ENCODE data around the gene LCNL1.
A peak's percentile ranks its signal among the peaks of the same experiment; 100 is the strongest.

Gene LCNL1

DNA sequence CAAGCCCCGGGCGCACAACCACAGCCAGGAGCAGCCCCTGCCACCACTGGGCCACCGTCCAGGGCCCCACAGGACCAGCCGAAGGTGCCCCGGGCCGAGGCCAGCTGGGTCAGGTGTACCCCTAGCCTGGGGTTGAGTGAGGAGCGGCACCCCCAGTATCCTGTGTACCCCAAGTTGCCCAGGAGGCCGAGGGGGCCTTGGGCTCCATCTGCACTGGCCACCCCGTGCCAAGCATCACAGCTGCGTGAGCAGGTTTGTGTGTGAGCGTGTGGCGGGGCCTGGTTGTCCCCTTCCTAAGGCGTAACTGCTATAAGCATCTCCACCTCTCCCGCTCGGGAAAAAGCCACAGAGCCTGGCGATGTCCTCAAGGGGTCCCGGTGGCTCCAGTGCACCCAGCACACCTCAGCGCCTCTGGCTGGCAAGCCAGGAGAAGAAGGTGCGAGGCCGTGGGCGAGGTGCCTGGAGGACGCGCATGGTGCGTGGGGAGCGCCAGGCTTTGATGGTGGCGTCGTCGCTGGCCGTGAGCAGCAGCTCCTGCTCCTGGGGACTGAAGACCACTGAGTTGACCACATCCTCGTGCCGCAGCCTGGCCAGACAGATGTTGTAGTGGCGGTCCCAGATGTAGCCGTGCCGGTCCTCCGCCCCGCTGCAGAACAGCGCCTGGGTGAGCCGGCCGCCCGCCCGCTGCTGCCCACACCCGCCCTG lies 42.1 kb upstream of the LCNL1 start:
- H3K9me3 ChIP-seq (replicated peaks in 1 of 11), result peaks cover 0 to 7% (median 0%) of the 10 kb centered on the region in 11 experiments; a peak in 4 of 22 replicates
- H3K4me3 ChIP-seq, result no peak overlapping the region
- peak overlapping the region in 1 of 11 experiments; percentile 9; a peak in 1 of 22 replicates for H3K4me2 ChIP-seq
- no peak overlapping the region for H3K27ac ChIP-seq
- H4K20me1 ChIP-seq, result peaks cover 47 to 78% (median 55%) of the 10 kb centered on the region in 11 experiments; a peak in 21 of 22 replicates
- H3K9ac ChIP-seq, result peak overlapping the region in 1 of 11 experiments; percentile 4; a peak in 1 of 22 replicates
- H3K4me1 ChIP-seq, result peaks cover 17 to 82% (median 42%) of the 10 kb centered on the region in 10 experiments
- H3K27me3 ChIP-seq, result no peaks in the 10 kb centered on the region
- no peak for TF ChIP-seq Cebpa-rat (IDR thresholded peaks at IDR 0.05)
- peaks cover 44 to 67% (median 63%) of the 10 kb centered on the region in 11 experiments for H3K36me3 ChIP-seq

- no peaks in the 10 kb centered on the region for H3K27me3 ChIP-seq
- no peak overlapping the region for H3K27ac ChIP-seq
- peak overlapping the region in 1 of 11 experiments; percentile 12; a peak in 2 of 22 replicates for H3K4me2 ChIP-seq
- peaks cover 0 to 7% (median 0%) of the 10 kb centered on the region in 11 experiments; a peak in 4 of 22 replicates for H3K9me3 ChIP-seq (replicated peaks in 1 of 11)
- peaks cover 47 to 78% (median 55%) of the 10 kb centered on the region in 11 experiments; a peak in 21 of 22 replicates for H4K20me1 ChIP-seq
- H3K4me3 ChIP-seq, result no peak overlapping the region
- peaks cover 44 to 67% (median 63%) of the 10 kb centered on the region in 11 experiments for H3K36me3 ChIP-seq
- H3K9ac ChIP-seq, result peak overlapping the region in 3 of 11 experiments; percentile 92 to 95 (median 95); a peak in 3 of 22 replicates
- TF ChIP-seq Cebpa-rat (IDR thresholded peaks at IDR 0.05), result no peak
- peaks cover 20 to 79% (median 40%) of the 10 kb centered on the region in 10 experiments for H3K4me1 ChIP-seq
Observed at GRCh38 chr9:136941231-136942111, 41.3 kb upstream of the LCNL1 start.

GRCh38 chr9:136942112-136942880 lies 40.5 kb upstream of the LCNL1 start:
- H3K9ac ChIP-seq, result peak overlapping the region; percentile 92 to 98 (median 95); a peak in 18 of 22 replicates
- peaks cover 0 to 5% (median 0%) of the 10 kb centered on the region in 11 experiments; a peak in 4 of 22 replicates for H3K9me3 ChIP-seq (replicated peaks in 1 of 11)
- H3K4me3 ChIP-seq, result peak overlapping the region in 8 of 10 experiments; percentile 92 to 100 (median 98); a peak in 12 of 20 replicates
- peaks cover 20 to 75% (median 42%) of the 10 kb centered on the region in 10 experiments for H3K4me1 ChIP-seq
- peaks cover 47 to 71% (median 55%) of the 10 kb centered on the region in 11 experiments; a peak in 21 of 22 replicates for H4K20me1 ChIP-seq
- peaks cover 44 to 64% (median 56%) of the 10 kb centered on the region in 11 experiments for H3K36me3 ChIP-seq
- peak overlapping the region in 10 of 11 experiments; percentile 95 to 98 (median 97); a peak in 20 of 22 replicates for H3K4me2 ChIP-seq
- no peaks in the 10 kb centered on the region for H3K27me3 ChIP-seq
- TF ChIP-seq Cebpa-rat (IDR thresholded peaks at IDR 0.05), result no peak
- no peak overlapping the region; a peak in 1 of 22 replicates for H3K27ac ChIP-seq

DNA sequence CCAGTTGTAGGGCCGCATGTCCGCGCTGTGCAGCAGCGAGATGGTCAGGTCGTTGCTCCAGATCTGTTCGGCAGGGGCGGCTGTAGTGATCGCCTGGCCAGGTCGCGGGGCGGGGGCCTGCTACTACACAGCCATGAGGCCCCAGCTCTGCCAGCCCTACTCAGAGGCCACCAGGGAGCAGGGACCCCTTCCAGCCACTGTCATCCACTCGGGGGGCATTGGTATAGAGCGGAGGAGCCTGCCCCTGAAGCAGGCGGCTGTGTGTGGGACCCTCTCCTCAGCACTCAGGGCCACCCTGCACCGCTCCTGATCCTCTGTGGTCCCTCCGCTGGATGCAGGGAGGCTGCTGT lies 39.9 kb upstream of the LCNL1 start:
- Histone ChIP-seq H3K27ac (no peak overlapping the region; a peak in 1 of 22 replicates), H4K20me1 (peaks cover 47 to 65% (median 54%) of the 10 kb centered on the region in 11 experiments; a peak in 21 of 22 replicates), H3K36me3 (peaks cover 44 to 58% (median 51%) of the 10 kb centered on the region in 11 experiments), H3K9me3 (replicated peaks in 1 of 11) (no peaks in the 10 kb centered on the region), H3K4me3 (peak overlapping the region; percentile 83 to 100 (median 98); a peak in 19 of 20 replicates), H3K27me3 (no peaks in the 10 kb centered on the region), H3K9ac (peak overlapping the region; percentile 92 to 98 (median 95); a peak in 20 of 22 replicates), H3K4me1 (peaks cover 20 to 75% (median 47%) of the 10 kb centered on the region in 10 experiments), H3K4me2 (peak overlapping the region; percentile 95 to 98 (median 97))
- no peak for TF ChIP-seq Cebpa-rat (IDR thresholded peaks at IDR 0.05)

DNA sequence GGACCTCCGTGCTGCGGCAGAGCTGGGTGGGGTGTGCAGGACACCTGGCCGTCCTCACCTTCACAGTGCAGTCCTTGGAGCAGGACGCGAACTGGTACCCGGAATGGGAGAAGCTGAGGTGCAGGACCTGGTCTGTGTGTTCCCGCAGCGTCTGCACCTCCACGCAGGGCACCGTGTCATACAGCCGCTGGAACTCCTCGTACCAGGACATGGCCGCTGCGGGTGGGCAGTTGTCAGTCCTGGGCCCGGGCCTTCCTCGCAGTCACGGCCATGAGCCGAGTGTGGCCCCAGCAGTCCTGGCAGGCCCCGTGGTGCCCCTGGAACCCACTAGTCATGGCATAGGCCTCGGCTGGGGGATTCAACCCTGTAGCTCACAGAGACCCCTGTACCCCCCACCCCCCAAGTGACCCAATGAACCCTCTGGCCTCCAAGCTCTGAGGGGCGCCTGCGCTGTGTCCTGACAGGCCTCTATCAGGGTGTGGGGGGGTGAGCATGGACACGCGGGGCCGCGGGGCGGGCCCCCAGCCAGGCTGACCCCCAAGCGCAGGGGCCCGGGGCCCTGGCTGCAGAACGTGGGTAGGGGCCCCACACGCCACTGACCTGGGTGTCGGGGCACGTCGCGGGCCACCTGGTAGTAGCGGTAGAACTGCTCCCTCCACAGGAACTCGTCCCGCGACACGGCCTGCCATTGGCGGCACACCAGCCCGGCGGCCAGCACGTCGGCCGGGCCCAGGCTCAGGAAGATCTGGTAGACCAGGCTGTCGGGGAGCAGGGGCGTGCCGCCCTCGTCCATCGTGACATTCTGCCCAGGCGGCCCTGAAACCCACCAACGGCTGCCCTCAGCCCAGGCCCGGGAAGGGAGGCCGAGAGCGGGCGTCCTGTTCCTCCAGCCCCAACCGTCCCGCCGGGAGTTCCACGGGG lies 39.2 kb upstream of the LCNL1 start:
- peak overlapping the region; percentile 95 to 98 (median 97) for H3K4me2 ChIP-seq
- no peak for TF ChIP-seq Cebpa-rat (IDR thresholded peaks at IDR 0.05)
- peaks cover 47 to 58% (median 53%) of the 10 kb centered on the region in 11 experiments; a peak in 21 of 22 replicates for H4K20me1 ChIP-seq
- peaks cover 20 to 77% (median 52%) of the 10 kb centered on the region in 10 experiments for H3K4me1 ChIP-seq
- peak overlapping the region; percentile 84 to 96 (median 93) for H3K27ac ChIP-seq
- H3K27me3 ChIP-seq, result no peaks in the 10 kb centered on the region
- no peaks in the 10 kb centered on the region for H3K9me3 ChIP-seq (replicated peaks in 1 of 11)
- H3K36me3 ChIP-seq, result peaks cover 43 to 51% (median 45%) of the 10 kb centered on the region in 11 experiments
- H3K4me3 ChIP-seq, result peak overlapping the region; percentile 83 to 100 (median 98)
- peak overlapping the region; percentile 92 to 98 (median 95) for H3K9ac ChIP-seq

- Histone ChIP-seq H3K4me1 (peaks cover 24 to 78% (median 54%) of the 10 kb centered on the region in 10 experiments), H3K9me3 (replicated peaks in 1 of 11) (no peaks in the 10 kb centered on the region), H3K27me3 (no peaks in the 10 kb centered on the region), H3K4me2 (peak overlapping the region; percentile 95 to 98 (median 97)), H3K4me3 (peak overlapping the region; percentile 83 to 100 (median 98)), H4K20me1 (peaks cover 46 to 52% (median 50%) of the 10 kb centered on the region in 11 experiments; a peak in 21 of 22 replicates), H3K9ac (peak overlapping the region; percentile 92 to 98 (median 95)), H3K36me3 (peaks cover 38 to 45% (median 42%) of the 10 kb centered on the region in 11 experiments), H3K27ac (peak overlapping the region; percentile 84 to 96 (median 93))
- TF ChIP-seq Cebpa-rat (IDR thresholded peaks at IDR 0.05), result no peak
Observed at GRCh38 chr9:136944212-136944518, 38.6 kb upstream of the LCNL1 start.
